DOHH2 (cell line): ENCODE measurements around the gene MBD3L2.
"Not testable (repeated sequence)": the region's sequence is repeated elsewhere in the genome, so short reads cannot be mapped to it uniquely, and the experiment has no call there.

ENCODE experiments used
- H3F3A ChIP-seq: fragments of 200-600 bp; sonication (generic), shearing (Covaris generic); 2 replicates; pipeline ENCODE4 v1.6.0; 2016; ENCODE audit warnings: antibody characterized with exemption, mild to moderate bottlenecking; ENCODE audit not compliant: control insufficient read depth, insufficient read depth
- H3K27ac ChIP-seq: fragments of 200-600 bp; sonication (generic); 2 replicates; pipeline ENCODE4 v1.5.1; 2014; ENCODE audit warnings: low read depth, mild to moderate bottlenecking, low read length, moderate library complexity
- H3K27me3 ChIP-seq: fragments of 200-600 bp; sonication (generic); 2 replicates; pipeline ENCODE4 v1.6.1; 2014; ENCODE audit warnings: mild to moderate bottlenecking, low read length, mixed read lengths; ENCODE audit not compliant: control insufficient read depth
- H3K36me3 ChIP-seq: fragments of 200-600 bp; sonication (generic); 2 replicates; pipeline ENCODE4 v1.6.1; 2014; ENCODE audit warnings: mild to moderate bottlenecking, low read length, moderate library complexity, mixed read lengths; ENCODE audit not compliant: control insufficient read depth
- H3K4me1 ChIP-seq: fragments of 200-600 bp; sonication (generic); 2 replicates; pipeline ENCODE4 v1.6.1; 2014; ENCODE audit warnings: mild to moderate bottlenecking, low read length, mixed read lengths; ENCODE audit not compliant: control insufficient read depth
- H3K4me2 ChIP-seq: fragments of 200-600 bp; sonication (generic); 2 replicates; pipeline ENCODE4 v1.6.0; 2014; ENCODE audit warnings: mild to moderate bottlenecking, low read length, moderate library complexity
- H3K4me3 ChIP-seq: fragments of 200-600 bp; sonication (generic); 2 replicates; pipeline ENCODE4 v1.5.1; 2014; ENCODE audit warnings: mild to moderate bottlenecking, low read length, mixed read lengths
- H3K79me2 ChIP-seq: fragments of 200-600 bp; sonication (generic); 2 replicates; pipeline ENCODE4 v1.6.1; 2014; ENCODE audit warnings: mild to moderate bottlenecking, low read length, mixed read lengths; ENCODE audit not compliant: control insufficient read depth
- H3K9me2 ChIP-seq: fragments of 200-600 bp; sonication (generic); replicated peaks from 2 replicates; pipeline ENCODE4 v1.6.1; 2014; ENCODE audit warnings: mild to moderate bottlenecking, low read length, mixed read lengths; ENCODE audit not compliant: control insufficient read depth
- H3K9me3 ChIP-seq: fragments of 200-600 bp; sonication (generic); 2 replicates; pipeline ENCODE4 v1.6.1; 2014; ENCODE audit warnings: antibody characterized with exemption, low read length, mixed read lengths; ENCODE audit not compliant: control insufficient read depth, insufficient read depth
- H4K20me1 ChIP-seq: fragments of 200-600 bp; sonication (generic); 2 replicates; pipeline ENCODE4 v1.6.0; 2014; ENCODE audit warnings: low read depth, mild to moderate bottlenecking, antibody characterized with exemption, low read length, moderate library complexity; ENCODE audit not compliant: control insufficient read depth, insufficient read depth

Gene MBD3L2

DNA sequence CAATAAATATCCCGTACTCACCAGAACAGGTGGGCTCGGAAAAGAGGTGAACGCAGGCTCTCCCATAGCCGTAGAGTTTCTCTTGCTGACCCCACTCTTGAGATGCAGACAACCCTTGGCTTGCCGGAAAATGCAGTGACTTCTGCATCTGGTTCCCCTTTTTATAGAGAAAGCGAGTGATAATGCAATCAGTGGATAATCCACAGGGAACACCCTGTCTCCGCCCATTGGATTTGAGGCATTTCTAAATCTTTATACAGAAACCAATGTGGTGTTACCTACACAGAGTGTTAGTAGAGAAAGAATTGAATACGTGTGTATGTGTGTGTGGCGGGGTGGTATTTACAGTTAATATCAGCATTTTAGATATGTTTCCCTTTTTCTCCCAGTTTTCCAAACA, 9.0 kb upstream of the MBD3L2 start, which contains the start of gene MBD3L4:
Gene MBD3L4, minus strand, starts transcription at position 101 of the 400 bp plus-strand sequence. Its CDS starts 35 bp downstream, at position 66.
- not testable (repeated sequence) for H3K9me3 ChIP-seq, H3K36me3 ChIP-seq, H3K79me2 ChIP-seq, H3K4me3 ChIP-seq, H3F3A ChIP-seq, H3K9me2 ChIP-seq, H4K20me1 ChIP-seq, H3K27me3 ChIP-seq, H3K27ac ChIP-seq, H3K4me2 ChIP-seq, H3K4me1 ChIP-seq

- not testable (repeated sequence) for H4K20me1 ChIP-seq, H3K9me2 ChIP-seq, H3K27me3 ChIP-seq, H3F3A ChIP-seq, H3K36me3 ChIP-seq, H3K4me2 ChIP-seq, H3K4me1 ChIP-seq, H3K9me3 ChIP-seq, H3K27ac ChIP-seq, H3K79me2 ChIP-seq, H3K4me3 ChIP-seq
Measured at GRCh38 chr19:7041563-7041962, 7.6 kb upstream of the MBD3L2 start.

DNA sequence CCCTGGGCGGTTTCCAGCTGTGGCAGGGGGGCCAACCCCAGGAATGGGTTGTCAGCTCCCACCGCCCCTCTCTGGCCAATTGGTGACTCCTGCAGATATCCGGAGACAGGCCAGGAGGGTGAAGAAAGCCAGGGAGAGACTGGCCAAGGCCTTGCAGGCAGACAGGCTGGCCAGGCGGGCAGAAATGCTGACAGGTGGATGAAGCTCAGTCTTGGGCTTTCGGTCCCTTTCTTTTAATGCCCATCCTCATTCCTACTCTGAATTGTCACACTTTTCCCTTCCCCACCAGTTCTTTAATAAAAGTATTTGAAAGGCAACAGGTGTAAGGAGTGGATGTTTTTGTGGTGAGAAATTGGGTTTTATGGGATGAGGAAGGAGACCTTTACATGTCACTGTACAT, 2.3 kb downstream of the MBD3L2 start:
- not testable (repeated sequence) for H3K27ac ChIP-seq, H3K4me1 ChIP-seq, H3K4me2 ChIP-seq, H3K27me3 ChIP-seq, H3K9me3 ChIP-seq, H3F3A ChIP-seq, H4K20me1 ChIP-seq, H3K9me2 ChIP-seq, H3K4me3 ChIP-seq, H3K79me2 ChIP-seq, H3K36me3 ChIP-seq

- H3K27ac ChIP-seq, H3K4me3 ChIP-seq, H3K27me3 ChIP-seq, H4K20me1 ChIP-seq, H3K9me3 ChIP-seq, H3K36me3 ChIP-seq, H3K4me2 ChIP-seq, H3F3A ChIP-seq, H3K79me2 ChIP-seq, H3K9me2 ChIP-seq, H3K4me1 ChIP-seq: not testable (repeated sequence)
Measured at GRCh38 chr19:7052896-7053295, 3.8 kb downstream of the MBD3L2 start.

- not testable (repeated sequence) for H3K27me3 ChIP-seq, H3K9me2 ChIP-seq, H3K36me3 ChIP-seq, H3K27ac ChIP-seq, H4K20me1 ChIP-seq, H3K4me2 ChIP-seq, H3K9me3 ChIP-seq, H3K4me3 ChIP-seq, H3K79me2 ChIP-seq, H3K4me1 ChIP-seq, H3F3A ChIP-seq
Measured at GRCh38 chr19:7054635-7055368, 5.7 kb downstream of the MBD3L2 start.

- H3K36me3 ChIP-seq, H3K4me1 ChIP-seq, H3F3A ChIP-seq, H4K20me1 ChIP-seq, H3K27ac ChIP-seq, H3K27me3 ChIP-seq, H3K4me2 ChIP-seq, H3K4me3 ChIP-seq, H3K9me2 ChIP-seq, H3K79me2 ChIP-seq, H3K9me3 ChIP-seq: not testable (repeated sequence)
Measured at GRCh38 chr19:7055679-7056078, 6.6 kb downstream of the MBD3L2 start.

DNA sequence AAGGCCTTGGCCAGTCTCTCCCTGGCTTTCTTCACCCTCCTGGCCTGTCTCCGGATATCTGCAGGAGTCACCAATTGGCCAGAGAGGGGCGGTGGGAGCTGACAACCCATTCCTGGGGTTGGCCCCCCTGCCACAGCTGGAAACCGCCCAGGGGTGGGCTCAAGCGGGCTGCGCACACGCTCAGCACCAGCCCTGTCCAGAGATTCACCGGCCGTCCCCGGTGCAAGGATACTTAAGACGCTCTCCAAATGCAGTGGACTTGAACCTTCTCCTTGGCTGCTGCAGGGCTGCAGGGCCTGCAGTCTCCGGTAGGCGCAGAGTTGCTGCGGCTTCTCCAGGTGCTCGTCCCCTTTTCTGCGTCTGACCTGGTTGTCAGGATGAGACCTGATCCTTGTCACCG, 7.2 kb downstream of the MBD3L2 start:
- H3K27ac ChIP-seq, H3K4me3 ChIP-seq, H3K79me2 ChIP-seq, H3K4me2 ChIP-seq, H3K9me3 ChIP-seq, H3F3A ChIP-seq, H3K9me2 ChIP-seq, H3K36me3 ChIP-seq, H3K27me3 ChIP-seq, H4K20me1 ChIP-seq, H3K4me1 ChIP-seq: not testable (repeated sequence)

DNA sequence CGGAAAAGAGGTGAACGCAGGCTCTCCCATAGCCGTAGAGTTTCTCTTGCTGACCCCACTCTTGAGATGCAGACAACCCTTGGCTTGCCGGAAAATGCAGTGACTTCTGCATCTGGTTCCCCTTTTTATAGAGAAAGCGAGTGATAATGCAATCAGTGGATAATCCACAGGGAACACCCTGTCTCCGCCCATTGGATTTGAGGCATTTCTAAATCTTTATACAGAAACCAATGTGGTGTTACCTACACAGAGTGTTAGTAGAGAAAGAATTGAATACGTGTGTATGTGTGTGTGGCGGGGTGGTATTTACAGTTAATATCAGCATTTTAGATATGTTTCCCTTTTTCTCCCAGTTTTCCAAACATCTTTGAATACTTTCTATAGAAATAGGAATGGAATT, 9.5 kb downstream of the MBD3L2 start, which contains the start of gene MBD3L3:
Gene MBD3L3, minus strand, starts transcription at position 101 of the 400 bp plus-strand sequence. Its CDS starts 71 bp downstream, at position 30.
- H3K4me1 ChIP-seq, H3K27me3 ChIP-seq, H3F3A ChIP-seq, H3K9me2 ChIP-seq, H4K20me1 ChIP-seq, H3K4me3 ChIP-seq, H3K27ac ChIP-seq, H3K36me3 ChIP-seq, H3K9me3 ChIP-seq, H3K4me2 ChIP-seq, H3K79me2 ChIP-seq: not testable (repeated sequence)
